NCI-H146 treated with DMSO at 0.1 percent for 48 hours (cell line): ENCODE results near the gene VCL.

ENCODE experiments used
- DNase-seq: peaks from one replicate; lab custom pipeline; 2025; ENCODE audit not compliant: unreplicated experiment; lab: John Stamatoyannopoulos, UW

VCL gene

GRCh38 chr10:74071157-74071556 lies 73.2 kb downstream of the VCL start:
- no peak for DNase-seq

GRCh38 chr10:74072503-74072902 lies 74.6 kb downstream of the VCL start:
- DNase-seq = no peak

GRCh38 chr10:74075906-74076305 lies 78.0 kb downstream of the VCL start:
- no peak for DNase-seq

- no peak for DNase-seq
These were observed 79.0 kb downstream of the VCL start for GRCh38 chr10:74076961-74077360.

GRCh38 chr10:74077416-74077815 lies 79.5 kb downstream of the VCL start:
- no peak for DNase-seq

GRCh38 chr10:74078037-74078436 lies 80.1 kb downstream of the VCL start:
- no peak for DNase-seq

- DNase-seq = no peak
These were observed 81.4 kb downstream of the VCL start for GRCh38 chr10:74079028-74079935.

GRCh38 chr10:74079936-74080590 lies 82.1 kb downstream of the VCL start:
- DNase-seq = no peak

- peak; percentile 25 for DNase-seq
These were observed 83.4 kb downstream of the VCL start for GRCh38 chr10:74081192-74081803.

GRCh38 chr10:74081941-74082718 lies 84.2 kb downstream of the VCL start:
- no peak for DNase-seq

- DNase-seq = no peak
These were observed 85.4 kb downstream of the VCL start for GRCh38 chr10:74083304-74083703.

GRCh38 chr10:74084955-74085354 lies 87.0 kb downstream of the VCL start:
- DNase-seq = no peak

- no peak for DNase-seq
These were observed 88.4 kb downstream of the VCL start for GRCh38 chr10:74086317-74086716.

- DNase-seq = no peak
These were observed 90.8 kb downstream of the VCL start for GRCh38 chr10:74088722-74089121.

- DNase-seq = no peak
These were observed 94.5 kb downstream of the VCL start for GRCh38 chr10:74092372-74092771.

GRCh38 chr10:74093530-74094164 lies 95.7 kb downstream of the VCL start:
- no peak for DNase-seq

- peak; percentile 25 for DNase-seq
These were observed 96.3 kb downstream of the VCL start for GRCh38 chr10:74094231-74094630.

- no peak for DNase-seq
These were observed 98.9 kb downstream of the VCL start for GRCh38 chr10:74096777-74097176.

GRCh38 chr10:74097776-74098175 lies 99.9 kb downstream of the VCL start:
- no peak for DNase-seq

- no peak for DNase-seq
These were observed 101.5 kb downstream of the VCL start for GRCh38 chr10:74099420-74099819.

GRCh38 chr10:74099836-74100235 lies 101.9 kb downstream of the VCL start:
- DNase-seq = no peak
